ENCODE results near the gene SMDT1. TPM values are rescaled to one million over a fixed set of nuclear protein-coding genes. Genes with fewer than 3 reads are reported as not detected.
A peak's percentile ranks its signal among the peaks of the same experiment; 100 is the strongest.

Gene SMDT1
- total and polyA plus RNA-seq, 2 experiments from 2014 or later: 10.3 to 237 TPM

DNA sequence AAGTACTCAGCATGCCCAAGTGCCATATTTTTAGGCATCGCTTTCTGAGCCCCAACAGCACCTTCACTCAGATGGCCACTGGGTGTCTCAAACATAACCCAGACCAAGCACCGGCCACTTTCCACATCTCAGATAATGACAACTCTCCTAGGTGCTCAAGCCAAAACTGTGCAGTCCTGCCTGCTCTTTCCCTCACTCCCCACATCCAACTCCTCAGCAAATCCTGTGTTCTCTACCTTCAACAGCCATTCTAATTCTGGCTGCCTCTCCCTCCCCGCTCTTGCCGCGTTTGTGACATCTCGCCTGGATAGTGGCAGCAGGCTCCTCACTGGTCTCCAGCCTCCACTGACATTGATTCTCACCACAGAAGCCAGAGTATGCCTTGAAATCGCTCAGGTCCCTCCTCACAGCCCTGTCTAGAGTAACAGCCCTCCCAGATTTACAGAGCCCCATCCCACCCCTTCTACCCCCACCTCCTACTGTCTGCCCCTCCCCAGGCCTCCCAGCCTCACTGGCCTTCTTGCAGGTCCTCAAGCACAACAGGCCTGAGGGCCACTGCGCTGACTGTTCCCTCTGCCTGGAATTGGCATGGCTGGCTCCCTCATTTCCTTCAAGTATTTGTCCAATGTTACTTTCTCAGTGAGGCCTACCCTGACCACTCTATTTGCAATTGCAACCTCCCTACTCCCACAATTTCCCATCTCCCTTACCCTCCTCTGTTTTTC lies 6.7 kb upstream of the SMDT1 start:
- DNase-seq (ENCODE audit: low read depth in 1 of 2, low spot score in 1 of 2): peak in 1 of 2 donors; percentile 66
- H3K36me3 ChIP-seq: no peaks in the 10 kb centered on the region
- H3K27me3 ChIP-seq: no peaks in the 10 kb centered on the region
- no peak overlapping the region for H3K4me3 ChIP-seq
- TF ChIP-seq, protein P1, sequence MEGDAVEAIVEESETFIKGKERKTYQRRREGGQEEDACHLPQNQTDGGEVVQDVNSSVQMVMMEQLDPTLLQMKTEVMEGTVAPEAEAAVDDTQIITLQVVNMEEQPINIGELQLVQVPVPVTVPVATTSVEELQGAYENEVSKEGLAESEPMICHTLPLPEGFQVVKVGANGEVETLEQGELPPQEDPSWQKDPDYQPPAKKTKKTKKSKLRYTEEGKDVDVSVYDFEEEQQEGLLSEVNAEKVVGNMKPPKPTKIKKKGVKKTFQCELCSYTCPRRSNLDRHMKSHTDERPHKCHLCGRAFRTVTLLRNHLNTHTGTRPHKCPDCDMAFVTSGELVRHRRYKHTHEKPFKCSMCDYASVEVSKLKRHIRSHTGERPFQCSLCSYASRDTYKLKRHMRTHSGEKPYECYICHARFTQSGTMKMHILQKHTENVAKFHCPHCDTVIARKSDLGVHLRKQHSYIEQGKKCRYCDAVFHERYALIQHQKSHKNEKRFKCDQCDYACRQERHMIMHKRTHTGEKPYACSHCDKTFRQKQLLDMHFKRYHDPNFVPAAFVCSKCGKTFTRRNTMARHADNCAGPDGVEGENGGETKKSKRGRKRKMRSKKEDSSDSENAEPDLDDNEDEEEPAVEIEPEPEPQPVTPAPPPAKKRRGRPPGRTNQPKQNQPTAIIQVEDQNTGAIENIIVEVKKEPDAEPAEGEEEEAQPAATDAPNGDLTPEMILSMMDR (IDR thresholded peaks at IDR 0.05; ENCODE audit: low read depth, low read length): no peak
- no peaks in the 10 kb centered on the region for H3K9me3 ChIP-seq (ENCODE audit: low read depth)
- H3K27ac ChIP-seq: peak overlapping the region; percentile 86
- H3K4me1 ChIP-seq (ENCODE audit: low read depth): peaks cover 22% of the 10 kb centered on the region

DNA sequence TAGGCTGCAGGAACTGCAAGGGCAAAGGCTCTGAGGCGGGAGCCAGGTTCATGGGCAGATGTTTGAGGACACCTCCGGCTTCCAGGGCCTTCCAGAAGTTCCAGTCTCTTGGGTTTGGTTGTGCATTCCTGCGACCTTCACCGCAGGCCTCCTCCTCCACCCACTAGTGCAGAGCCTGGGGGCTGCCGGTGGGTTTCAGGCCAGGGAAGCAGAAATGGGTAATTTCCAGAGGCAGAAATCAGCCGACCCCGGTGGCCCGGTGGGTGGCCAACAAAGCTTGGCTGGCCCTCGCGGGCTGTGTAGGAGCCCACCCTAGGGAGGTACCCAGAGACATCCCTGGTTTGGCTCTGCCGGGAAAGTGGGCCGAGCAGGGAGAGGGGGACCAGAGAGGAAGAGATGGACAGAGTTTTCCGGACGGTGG lies 5.9 kb upstream of the SMDT1 start:
- Histone ChIP-seq H3K27ac (peak overlapping the region; percentile 86), H3K36me3 (no peaks in the 10 kb centered on the region), H3K4me1 (ENCODE audit: low read depth) (peaks cover 22% of the 10 kb centered on the region), H3K9me3 (ENCODE audit: low read depth) (no peaks in the 10 kb centered on the region), H3K27me3 (no peaks in the 10 kb centered on the region), H3K4me3 (no peak overlapping the region)
- no peak for DNase-seq (ENCODE audit: low read depth in 1 of 2, low spot score in 1 of 2)
- TF ChIP-seq, protein P1 (IDR thresholded peaks at IDR 0.05; ENCODE audit: low read depth, low read length): no peak

DNA sequence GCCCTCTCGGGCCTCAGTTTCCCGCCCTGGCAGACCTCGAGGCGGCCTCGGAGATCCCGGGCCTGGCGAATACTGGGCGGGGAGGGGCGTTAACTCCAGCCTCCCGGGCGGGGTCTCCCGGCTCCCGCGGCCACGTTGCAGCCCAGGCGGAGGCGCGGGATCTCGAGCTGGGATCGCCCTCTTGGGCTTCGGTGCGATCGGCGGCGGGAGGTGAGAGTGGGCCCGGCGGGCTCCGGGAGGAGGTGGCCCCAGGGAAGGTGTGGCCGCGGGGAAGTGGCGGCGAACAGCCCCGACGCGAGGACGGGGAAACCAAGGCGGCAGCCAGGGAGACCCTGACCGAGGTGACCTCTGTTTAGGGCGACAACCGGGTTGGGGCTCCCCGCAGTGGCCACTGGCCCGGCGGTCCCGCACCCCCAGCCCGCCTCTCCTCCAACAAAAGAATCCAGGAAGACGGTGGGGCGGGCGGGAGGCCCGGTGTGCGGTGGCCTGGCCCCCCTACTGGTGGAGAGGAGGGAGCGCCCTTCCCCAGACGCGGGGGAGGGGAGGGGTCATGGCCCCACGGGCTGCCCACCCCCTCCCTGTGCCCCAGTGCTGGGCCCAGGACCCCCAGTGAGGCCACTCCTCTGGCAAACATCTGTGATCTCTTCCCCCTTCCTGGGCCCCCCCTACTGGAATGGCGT lies 5.2 kb upstream of the SMDT1 start, which contains the start of gene PHETA2:
Gene PHETA2, plus strand, starts transcription at position 117 of the 680 bp plus-strand sequence. CDS start 3,046 bp downstream, outside the sequence.
- Histone ChIP-seq H3K9me3 (ENCODE audit: low read depth) (no peaks in the 10 kb centered on the region), H3K27me3 (no peaks in the 10 kb centered on the region), H3K27ac (peak within 1 kb of the TSS; percentile 86), H3K36me3 (no peaks in the 10 kb centered on the region), H3K4me3 (no peak within 1 kb of the TSS), H3K4me1 (ENCODE audit: low read depth) (peaks cover 28% of the 10 kb centered on the region)
- TF ChIP-seq, protein P1 (IDR thresholded peaks at IDR 0.05; ENCODE audit: low read depth, low read length): peak; percentile 42
- peak; percentile 14 to 63 for DNase-seq (ENCODE audit: low read depth in 1 of 2, low spot score in 1 of 2)

DNA sequence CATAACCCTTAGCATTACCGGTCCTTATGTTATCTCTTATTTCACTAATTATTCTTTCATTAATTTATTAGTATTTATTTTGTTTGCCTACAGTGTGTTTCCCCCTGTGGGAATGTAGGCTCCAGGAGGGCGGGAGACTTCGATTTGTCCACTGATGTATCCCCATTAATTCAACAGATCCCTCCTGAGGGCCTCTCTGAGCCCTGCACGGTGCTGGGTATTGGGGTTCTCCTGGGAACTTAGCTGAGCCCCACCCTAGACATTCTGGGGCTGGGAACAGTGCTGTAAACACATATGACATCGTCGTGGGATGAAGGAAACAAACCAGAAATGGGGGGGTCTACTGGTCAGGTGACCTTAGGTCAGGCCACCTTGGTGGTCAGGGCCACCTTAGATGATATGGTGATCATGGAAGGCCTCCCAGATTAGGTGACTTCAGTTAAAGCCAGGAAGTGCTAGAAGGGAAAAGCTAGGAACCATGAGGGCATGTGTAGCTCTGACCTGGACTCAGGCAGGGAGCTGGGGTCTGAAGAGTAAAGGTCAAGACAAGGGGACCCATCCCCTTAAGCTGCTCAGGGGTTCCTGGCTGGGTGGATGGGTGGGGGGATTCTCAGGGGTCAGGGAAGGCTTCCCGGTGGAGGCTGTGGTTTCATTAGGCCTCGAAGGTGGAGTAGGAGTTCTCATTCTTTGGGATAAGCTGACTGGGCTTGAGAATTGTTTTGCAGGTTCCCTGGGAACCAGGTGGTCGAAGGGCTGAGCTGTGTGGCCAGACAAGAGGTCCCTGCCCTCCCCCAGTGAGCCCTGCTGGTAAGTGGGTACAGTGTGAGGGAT lies 4.4 kb upstream of the SMDT1 start:
- H3K4me1 ChIP-seq (ENCODE audit: low read depth): peaks cover 22% of the 10 kb centered on the region
- DNase-seq (ENCODE audit: low read depth in 1 of 2, low spot score in 1 of 2): no peak
- H3K4me3 ChIP-seq: no peak overlapping the region
- no peaks in the 10 kb centered on the region for H3K36me3 ChIP-seq
- H3K27me3 ChIP-seq: no peaks in the 10 kb centered on the region
- TF ChIP-seq, protein P1 (IDR thresholded peaks at IDR 0.05; ENCODE audit: low read depth, low read length): no peak
- no peak overlapping the region for H3K27ac ChIP-seq
- no peaks in the 10 kb centered on the region for H3K9me3 ChIP-seq (ENCODE audit: low read depth)

DNA sequence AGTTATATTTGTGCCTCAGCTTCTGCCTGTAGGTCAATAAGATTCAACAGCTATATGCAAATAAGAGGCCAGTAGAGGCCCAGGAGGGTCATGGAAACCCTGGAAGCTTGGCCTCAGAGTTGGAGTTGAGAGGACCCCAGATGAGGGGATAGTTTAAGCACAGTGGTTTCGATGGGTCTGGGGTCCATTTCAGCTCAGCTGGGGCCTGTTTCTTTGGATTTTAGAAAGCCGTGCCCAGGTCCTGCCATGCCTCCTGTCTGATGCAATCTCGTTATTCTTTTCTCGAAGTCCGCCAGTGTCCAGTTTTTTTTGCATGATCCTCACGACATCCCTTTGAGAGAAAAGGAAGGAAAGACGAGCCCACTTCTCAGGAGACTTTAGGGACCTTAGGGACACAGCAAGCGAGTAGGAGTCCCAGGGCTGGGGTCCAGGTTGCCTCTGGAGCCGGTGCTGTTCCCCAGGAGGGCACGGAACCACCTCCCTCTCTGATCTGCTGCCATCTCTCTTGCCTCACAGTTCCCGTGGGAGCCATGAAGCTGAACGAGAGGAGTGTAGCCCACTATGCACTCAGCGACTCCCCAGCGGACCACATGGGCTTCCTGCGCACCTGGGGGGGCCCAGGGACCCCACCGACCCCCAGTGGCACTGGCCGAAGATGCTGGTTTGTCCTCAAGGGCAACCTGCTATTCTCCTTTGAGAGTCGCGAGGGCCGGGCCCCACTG lies 2.6 kb upstream of the SMDT1 start:
- TF ChIP-seq, protein P1 (IDR thresholded peaks at IDR 0.05; ENCODE audit: low read depth, low read length): no peak
- Histone ChIP-seq H3K4me1 (ENCODE audit: low read depth) (peaks cover 23% of the 10 kb centered on the region), H3K27ac (no peak overlapping the region), H3K27me3 (no peaks in the 10 kb centered on the region), H3K36me3 (peaks cover 2% of the 10 kb centered on the region), H3K4me3 (no peak overlapping the region), H3K9me3 (ENCODE audit: low read depth) (no peaks in the 10 kb centered on the region)
- no peak for DNase-seq (ENCODE audit: low read depth in 1 of 2, low spot score in 1 of 2)

Measured in cardiac muscle cell (in vitro differentiated cells and primary cell).